RCC 7860 (cell line): ENCODE data around the gene PID1.

Experiments used
- DNase-seq: peaks from one replicate; pipeline ENCODE4 v3.0.0-alpha.2; 2015; ENCODE audit warnings: low spot score
- FAIRE-seq: peaks from 2 replicates; lab custom pipeline; 2012; peaks lifted over from hg19 to GRCh38; lab: Jason Lieb, UNC

Gene PID1

DNA sequence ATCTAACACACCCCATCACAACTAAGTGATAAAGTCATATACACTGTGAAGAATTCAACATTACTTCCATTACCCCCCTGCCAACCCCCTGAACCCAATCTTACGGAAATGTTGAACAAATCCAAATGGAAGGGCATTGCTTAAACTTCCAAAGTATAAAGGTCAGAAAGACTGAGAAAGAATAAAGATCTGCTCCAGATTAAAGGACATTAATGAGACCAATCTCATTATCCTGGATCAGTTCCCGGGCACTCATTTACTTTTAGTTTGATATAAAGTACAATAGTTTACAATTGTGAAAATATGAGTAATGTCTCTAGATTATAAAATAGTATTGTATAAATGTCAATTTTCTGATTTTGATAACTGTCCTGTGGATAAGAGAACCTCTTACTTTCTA, 229.4 kb downstream of the PID1 start:
- DNase-seq (no peak), FAIRE-seq (no peak)

DNA sequence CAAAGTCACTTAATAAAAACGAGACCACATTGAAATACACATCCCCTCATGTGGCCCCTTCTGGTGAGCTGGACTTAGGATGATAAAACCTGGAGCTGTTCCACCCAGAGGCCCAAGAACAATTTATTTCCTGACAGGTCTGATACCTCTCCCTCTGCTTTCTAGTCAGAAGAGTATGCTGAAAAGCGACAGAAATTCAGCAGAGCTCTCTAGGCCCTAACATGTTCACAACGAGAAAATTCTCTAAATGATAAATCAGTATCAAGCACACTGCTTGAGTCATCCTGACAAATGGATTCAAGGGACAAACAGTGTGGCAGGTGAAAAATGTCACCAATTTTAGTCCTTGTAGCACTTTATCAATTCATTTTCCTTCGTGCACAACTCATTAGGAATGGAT, 233.5 kb downstream of the PID1 start:
- FAIRE-seq = no peak
- DNase-seq = no peak

DNA sequence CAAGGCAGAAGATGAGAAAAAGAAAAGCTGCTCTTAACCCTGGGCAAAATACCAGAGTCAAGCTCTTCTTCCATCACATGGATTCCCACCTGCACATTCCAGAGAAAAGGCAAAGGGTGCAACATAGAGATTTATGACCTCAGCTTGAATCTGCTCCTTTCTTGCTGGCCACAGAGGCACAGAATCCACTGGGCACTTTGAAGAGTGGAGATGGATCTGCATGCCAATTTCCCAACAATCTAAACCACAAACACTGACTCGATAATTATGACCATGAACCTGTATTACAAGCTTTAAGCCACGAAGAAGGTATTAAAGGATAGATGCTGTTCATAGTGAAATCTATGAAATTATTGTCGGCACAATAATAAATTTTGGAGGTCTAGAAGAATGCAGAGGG, 237.3 kb downstream of the PID1 start:
- DNase-seq (no peak), FAIRE-seq (no peak)

DNA sequence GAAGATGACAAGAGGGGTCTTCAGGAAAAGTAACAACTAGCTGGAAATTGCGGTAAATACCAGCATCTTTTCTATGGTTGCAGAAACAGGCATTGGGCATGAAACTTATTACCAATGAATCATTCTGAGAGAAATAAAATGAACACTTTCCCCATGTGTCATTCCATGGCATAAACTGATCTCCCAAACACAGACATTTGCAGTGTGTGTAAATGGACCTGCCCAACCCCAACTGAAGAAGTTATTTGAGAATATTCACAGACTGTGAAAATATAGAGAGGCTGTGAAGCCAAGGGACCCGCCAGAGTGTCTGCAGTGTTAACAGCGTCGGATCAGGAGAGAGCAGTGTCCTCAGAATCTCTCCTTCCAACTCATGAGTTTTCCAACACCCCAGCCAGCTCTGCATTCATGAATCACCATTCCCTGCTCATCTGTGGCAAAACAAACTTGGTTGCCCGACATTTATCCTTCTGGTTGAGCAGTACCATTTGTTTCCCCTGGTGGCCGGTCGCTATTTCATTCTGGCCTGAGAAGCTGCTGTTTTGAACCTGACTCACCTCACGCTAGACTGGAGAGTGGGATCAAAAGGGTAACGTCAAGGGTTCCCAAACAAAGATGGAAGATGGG, 238.4 kb downstream of the PID1 start:
- DNase-seq (no peak), FAIRE-seq (no peak)

DNA sequence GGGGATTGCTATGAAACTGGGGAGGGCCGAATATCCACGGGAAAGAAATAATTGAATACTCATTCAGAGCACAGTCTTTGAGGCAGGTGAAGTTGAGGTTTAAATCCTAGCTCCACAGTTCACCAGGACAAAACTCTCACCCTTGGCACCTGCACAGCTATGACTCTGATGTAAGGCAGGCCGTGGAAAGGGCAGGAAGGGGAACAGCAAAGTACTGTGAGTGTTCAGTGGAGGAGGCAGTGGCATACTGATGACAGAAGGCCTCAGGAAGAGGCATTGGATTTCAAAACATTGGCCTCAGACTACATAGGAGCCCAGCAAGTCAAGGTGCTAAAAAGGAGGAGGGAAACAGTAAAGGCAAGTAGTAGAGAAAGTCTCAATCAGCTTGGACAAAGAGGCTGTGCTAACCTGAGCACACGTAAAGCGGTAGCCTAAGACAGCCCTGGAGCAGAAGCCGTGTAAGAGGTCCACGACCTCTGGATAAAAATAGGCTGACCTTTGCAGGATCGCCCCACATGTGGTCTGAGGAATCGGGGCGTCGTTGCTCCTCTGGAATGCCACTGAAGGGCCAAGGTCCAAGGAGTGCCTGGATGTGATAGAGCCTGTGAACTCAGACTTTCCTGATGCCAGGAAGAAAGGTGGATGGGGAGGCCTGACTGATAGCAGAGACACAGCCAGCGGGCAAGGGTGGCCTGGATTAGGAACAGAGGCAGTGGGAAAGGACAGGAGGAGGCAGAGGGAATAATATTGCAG, 243.6 kb downstream of the PID1 start:
- DNase-seq = no peak
- FAIRE-seq = no peak

DNA sequence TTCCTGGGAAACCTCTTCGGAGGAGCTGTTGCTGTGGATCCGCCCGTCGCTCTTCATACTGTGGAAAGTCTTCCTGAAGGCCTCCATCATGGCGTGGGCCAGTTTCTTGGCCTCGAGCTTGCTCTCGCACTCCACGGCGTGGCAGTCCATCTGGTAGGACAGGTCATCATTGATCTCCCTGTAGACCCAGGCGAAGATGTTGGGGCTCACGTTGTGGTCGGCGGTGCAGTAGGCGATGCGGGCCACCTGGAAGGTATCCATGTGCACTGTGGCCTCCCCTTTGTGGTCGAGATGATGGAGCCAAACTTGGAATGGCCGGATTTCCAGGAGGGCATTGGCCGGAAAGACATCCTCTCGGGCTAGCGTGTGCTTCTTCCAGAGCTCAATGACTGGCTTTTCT, 245.4 kb downstream of the PID1 start:
- DNase-seq = no peak
- no peak for FAIRE-seq

DNA sequence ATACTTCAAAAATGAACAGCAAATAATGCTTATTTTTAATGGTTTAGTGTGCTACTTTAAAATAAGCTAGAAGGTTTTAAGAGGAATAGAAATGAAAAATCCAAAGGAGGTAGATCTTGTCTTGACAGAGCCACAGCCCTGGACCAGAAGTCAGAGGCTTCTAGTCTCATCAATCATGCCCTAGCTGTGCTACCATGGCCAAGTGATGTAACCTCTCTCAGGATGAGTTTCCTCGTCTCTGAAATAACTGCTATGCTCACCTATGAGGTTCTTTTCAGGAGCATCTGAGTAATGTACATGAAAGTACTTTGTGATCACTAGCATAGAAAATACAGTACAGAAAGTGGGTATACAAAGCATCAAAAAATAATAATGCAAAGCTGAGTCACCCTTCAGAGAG, 248.4 kb downstream of the PID1 start:
- no peak for DNase-seq
- FAIRE-seq = no peak

DNA sequence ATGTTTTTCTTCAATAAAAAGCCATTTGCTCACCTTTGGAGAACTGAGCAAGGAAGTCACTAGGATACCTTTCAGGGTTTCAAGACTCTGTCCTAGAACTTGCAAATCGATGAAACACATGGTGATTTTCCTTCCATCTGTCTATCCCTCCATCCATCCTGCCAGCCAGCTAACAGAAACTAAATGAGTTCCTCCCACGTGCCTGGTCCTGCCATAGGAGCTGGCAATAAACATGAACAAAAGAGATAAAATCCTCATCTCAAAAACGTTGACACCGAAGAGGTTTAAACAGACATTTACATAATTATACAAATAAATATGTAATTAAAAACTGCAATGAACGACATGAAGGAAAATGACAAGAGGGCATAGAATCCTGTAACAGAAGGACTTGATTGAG, 249.0 kb downstream of the PID1 start:
- no peak for DNase-seq
- FAIRE-seq = no peak

DNA sequence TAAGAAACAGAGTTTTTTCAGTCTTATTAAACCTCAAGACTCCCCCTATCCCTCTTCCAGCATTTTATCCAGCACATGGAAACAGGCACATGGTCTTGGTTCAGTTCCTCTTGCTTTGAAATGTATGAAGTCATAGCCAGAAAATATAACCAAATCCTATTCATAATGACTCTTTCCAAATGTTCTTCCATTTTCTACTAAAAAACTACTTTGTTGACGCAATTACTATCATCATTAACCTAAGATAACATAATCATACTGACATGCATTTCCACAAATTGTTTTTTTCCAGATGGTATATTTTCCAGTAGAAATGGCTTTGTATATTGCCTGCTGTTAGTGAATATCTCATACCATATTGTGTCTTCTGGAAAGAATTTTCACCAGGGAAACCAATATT, 261.3 kb downstream of the PID1 start:
- DNase-seq (no peak), FAIRE-seq (no peak)

DNA sequence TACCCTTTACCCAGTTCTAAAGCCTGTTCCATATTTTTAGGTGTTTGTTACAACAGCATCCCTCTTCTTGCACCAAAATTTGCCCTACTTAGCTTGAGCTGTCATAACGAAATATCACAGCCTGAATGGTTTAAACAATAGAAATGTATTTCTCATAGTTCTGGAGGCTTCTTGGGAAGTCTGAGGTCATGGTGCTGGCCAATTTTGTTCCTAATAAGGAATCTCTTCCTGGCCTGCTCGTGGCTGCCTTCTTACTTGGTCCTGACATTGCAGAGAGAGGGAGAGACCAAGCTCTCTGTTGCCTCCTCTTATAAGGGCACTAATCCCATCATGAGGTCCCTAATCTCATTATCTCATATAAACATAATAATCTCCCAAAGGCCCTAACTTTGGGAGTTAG, 267.8 kb downstream of the PID1 start:
- FAIRE-seq (no peak), DNase-seq (no peak)

DNA sequence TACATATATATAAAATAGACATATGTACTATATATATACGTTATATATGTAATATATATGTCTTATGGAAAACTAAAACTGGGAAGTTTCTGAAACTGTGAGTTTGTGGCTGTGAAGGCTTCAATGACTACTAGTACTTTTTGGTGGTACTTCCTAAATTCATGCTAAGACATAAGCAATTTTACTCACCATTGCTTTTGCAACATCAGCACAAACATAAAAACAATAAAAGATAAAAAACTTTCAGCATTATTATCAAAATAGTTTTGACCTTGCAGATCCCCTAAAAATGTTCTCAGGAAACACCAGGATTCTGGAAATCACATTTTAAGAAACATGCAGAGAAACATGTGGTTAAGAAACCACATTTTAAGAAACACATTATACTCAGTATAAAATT, 269.9 kb downstream of the PID1 start:
- FAIRE-seq = no peak
- DNase-seq = no peak

DNA sequence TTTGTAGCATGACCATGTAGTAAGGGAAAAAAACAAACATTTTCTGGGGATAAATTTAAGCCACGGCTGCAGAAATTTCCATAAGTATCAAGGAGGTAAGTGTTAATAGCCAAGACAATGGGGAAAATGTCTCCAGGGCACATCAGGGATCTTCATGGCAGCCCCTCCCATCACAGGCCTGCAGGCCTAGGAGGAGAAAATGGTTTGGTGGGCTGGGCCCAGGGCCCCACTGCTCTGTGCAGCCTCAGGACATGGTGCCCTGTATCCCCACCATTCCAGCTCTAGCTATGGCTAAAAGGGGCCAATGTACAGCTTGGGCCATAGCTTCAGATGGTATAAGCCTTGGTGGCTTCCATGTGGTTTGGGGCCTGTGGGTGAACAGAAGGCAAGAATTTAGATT, 271.8 kb downstream of the PID1 start:
- FAIRE-seq (no peak), DNase-seq (no peak)

DNA sequence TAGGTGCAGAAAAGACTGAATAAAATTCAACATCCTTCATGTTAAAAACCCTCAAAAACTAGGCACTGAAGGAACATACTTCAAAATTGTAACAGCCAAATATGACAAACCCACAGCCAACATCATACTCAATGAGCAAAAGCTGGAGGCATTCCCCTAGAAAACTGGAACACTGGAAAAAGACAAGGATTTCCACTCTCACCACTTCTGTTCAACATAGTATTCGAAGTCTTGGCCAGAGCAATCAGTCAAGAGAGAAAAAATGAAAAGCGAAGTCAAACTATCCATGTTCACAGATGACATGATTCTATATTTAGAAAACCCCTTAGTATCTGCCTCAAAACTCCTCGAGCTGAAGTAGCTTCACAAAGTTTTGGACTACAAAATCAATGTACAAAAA, 282.3 kb downstream of the PID1 start:
- DNase-seq = no peak
- FAIRE-seq = no peak

DNA sequence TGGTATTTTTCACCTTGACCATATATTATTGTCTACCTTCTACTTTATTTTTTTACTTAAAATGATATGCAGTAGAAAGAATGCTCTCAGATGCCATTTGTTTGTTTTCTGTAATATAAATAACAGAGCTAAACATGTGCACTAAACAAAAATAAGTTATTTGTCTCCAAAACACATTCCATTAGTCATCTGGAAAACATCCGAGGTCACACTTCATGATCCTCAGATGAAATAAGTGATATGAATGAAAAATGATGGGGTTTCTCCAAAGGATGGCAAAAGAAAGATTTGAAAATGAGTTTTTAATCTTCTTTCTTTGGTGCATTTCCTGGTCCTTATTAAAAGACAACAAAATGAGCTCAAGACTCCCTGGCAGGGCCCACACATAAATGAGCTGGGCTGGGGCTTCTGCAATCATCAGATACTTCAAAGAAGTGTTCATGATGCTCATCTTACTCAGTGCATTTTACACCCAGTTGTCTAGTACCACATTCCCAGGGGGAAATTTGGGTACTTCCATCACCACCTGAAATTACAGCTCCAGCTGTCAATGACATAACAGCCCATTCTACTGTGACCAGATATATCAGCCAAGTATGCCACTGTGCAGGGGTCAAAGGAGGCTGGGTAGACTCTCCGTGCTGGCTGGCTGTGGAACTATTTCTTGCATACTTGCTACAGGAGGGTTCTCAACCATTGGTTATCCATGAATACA, 283.5 kb downstream of the PID1 start:
- FAIRE-seq (no peak), DNase-seq (no peak)

DNA sequence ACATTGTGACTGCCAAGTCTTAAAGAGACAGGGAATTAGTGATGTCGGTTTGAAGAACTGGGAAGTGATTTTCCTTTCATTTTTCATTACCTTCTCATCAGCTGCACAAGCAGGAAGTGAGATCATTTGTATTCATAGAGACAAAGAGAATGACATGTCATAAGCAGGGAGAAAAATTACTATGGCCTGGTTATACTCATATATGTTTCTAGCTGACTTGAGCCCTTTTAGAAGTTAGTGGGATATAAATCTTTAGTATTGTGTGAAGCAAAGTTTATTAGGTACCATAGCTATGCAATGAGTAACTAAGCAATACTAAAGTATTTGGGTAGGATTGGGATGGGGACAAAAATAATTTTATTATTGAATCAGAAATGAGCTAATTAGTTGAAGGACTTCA, 284.1 kb downstream of the PID1 start:
- FAIRE-seq = no peak
- DNase-seq = no peak

DNA sequence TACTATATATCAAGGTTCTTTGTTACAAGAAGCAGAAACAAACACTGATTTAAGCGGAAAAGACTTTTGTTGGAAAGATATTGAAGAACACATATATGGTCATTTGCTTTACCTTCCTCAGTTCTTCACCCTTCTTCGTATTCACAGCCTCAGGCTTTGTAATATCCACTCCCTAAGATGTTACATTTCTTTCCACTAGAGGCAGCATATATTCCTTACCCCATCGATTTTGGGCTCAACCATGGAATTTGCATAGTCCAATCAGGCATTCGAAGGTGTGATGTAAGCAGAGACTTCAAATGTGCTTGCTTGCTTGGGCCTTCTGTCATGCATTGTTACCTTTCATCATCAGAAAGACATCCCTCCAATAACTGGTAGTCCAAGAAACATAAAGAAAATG, 287.4 kb downstream of the PID1 start:
- no peak for FAIRE-seq
- no peak for DNase-seq

DNA sequence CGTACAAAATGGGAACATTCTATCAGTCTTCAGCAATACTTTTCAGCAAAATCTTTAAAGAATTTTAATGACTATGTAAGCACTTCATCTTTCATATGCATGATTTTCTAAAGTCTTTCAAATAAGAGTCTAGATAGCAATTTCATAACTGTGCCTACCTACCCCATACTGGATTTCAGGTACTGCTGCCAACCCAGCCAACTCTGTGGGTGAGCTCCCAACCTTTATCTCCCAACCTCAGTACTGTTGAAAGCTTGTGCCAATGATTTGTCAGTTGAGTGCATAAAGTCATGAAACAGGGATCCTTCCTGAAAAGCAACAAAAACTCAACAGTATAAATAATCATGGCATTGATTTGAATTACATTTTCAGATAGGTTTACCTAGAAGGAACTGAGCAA, 296.9 kb downstream of the PID1 start:
- no peak for FAIRE-seq
- no peak for DNase-seq
